K562 (cell line): ENCODE measurements around the gene CNOT6. TPM values are rescaled to one million over a fixed set of nuclear protein-coding genes. Genes with fewer than 3 reads are reported as not detected.

Experiments used
- FUS ChIP-seq: fragments of 200-400 bp; formaldehyde crosslinking; optimal IDR thresholded peaks from 2 replicates; pipeline ENCODE3; 2017; ENCODE audit warnings: low read depth, low read length
- LEF1 ChIP-seq: fragments of 450-650 bp; IDR thresholded peaks from 2 replicates; pipeline ENCODE4 v1.6.1; 2016; ENCODE audit warnings: mild to moderate bottlenecking
- RUNX1 ChIP-seq: sonication (generic); IDR thresholded peaks from 2 replicates; pipeline ENCODE4 v1.6.1; 2016; ENCODE audit warnings: antibody characterized with exemption, low read depth
- ZBTB40 ChIP-seq, 2 experiments: fragments of 450-650 bp in 1 of 2; sonication (generic) in 1 of 2; formaldehyde crosslinking in 1 of 2; IDR thresholded peaks; 2 replicates each; pipeline versions ENCODE4 v1.7.1 to v1.9.0; 2016 to 2022; ENCODE audit warnings: inconsistent platforms in 1 of 2, mild to moderate bottlenecking in 1 of 2, missing genetic modification reagents in 1 of 2
- polyA plus RNA-seq, 8 experiments: library from polyadenylated mRNA; depleted of rRNA in 4 of 8; stranded (reverse) in 5 of 8; unstranded in 3 of 8; fragments of >200 nt; fragmentation: Nextera tagmentation in 2 of 8; fragmentation: Illumina TruSeq in 1 of 8; extraction: Ambion mirVana in 2 of 8; extraction: Trizol in 1 of 8; gene quantifications; 2 replicates each; pipeline versions ENCODE4 v1.2.1 to v1.2.3, GENCODE V29; 2011 to 2014; ENCODE audit warnings: inconsistent platforms in 1 of 8, missing spikeins in 1 of 8
- total RNA-seq, 7 experiments: library from RNA; depleted of rRNA in 6 of 7; stranded (reverse); fragments of >200 nt in 6 of 7; fragmentation: Illumina TruSeq in 2 of 7; extraction: Trizol in 2 of 7; gene quantifications; 2 replicates each; pipeline versions ENCODE4 v1.2.1 to v1.2.3, GENCODE V29; 2011 to 2021; ENCODE audit warnings: low replicate concordance in 1 of 7

The CNOT6 gene
- total and polyA plus RNA-seq, 9 of the 15 experiments (the other 6 are each of a cell fraction or from before 2014, with no cell fraction given) = 4.9 to 32.4 (median 14.0) TPM

- TF ChIP-seq FUS (no peak), ZBTB40 (IDR thresholded peaks at IDR 0.05) (no peak), ZBTB40 (CRISPR knock-in tag; IDR thresholded peaks at IDR 0.05) (no peak), RUNX1 (no peak), LEF1 (no peak)
- TF ChIP-seq, all 486 proteins: peak for 0
Measured at GRCh38 chr5:180595381-180596114, 101.4 kb downstream of the CNOT6 start (continued).
